Measurements from ENCODE around the gene CRB2. TPM values are rescaled to one million over a fixed set of nuclear protein-coding genes. Genes with fewer than 3 reads are reported as not detected.

Gene CRB2
- total RNA-seq, 1 experiment from 2014 or later = 3.6 TPM

DNA sequence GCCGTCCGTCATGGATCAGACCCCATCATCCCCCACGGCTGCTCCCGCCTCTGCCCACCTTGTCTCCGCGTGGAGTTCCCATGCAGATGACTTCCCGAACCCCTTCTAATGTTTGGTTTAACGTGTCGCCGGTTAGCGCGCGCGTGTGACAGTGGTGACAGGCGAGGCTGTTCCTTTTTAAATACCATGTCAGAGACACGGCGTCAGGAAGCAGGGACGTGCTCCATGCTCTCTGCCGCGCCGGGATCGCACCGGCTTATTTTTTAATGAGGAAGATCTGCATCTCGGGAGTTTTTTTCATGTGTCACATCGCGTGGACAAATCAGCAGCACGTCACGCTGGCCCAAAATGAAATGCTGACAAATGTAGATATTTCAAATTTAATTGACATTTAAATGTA lies 35.9 kb downstream of the CRB2 start:
- H3K27ac ChIP-seq (ENCODE audit: insufficient read length, low read depth, low read length) = no peak overlapping the region
- no peak overlapping the region for H3T11ph ChIP-seq (ENCODE audit: low read length)
- no peak overlapping the region for H3K14ac ChIP-seq (ENCODE audit: insufficient read depth, low read length)
- no peaks in the 10 kb centered on the region for H3K79me1 ChIP-seq (ENCODE audit: insufficient read depth, low read depth, low read length, poor library complexity, severe bottlenecking)
- Mint-ChIP-seq H3K9me3 (peaks cover 2 to 8% of the 10 kb centered on the region in 2 experiments; a peak in 3 of 5 replicates), H3K36me3 (ENCODE audit: insufficient read depth in 1 of 3, low read depth in 3 of 3) (no peaks in the 10 kb centered on the region; a peak in 1 of 7 replicates), H3K4me1 (peaks cover 13 to 33% of the 10 kb centered on the region in 2 experiments; a peak in 3 of 4 replicates), H3K27ac (no peak overlapping the region), H3K27me3 (ENCODE audit: low read depth) (peaks cover 11% of the 10 kb centered on the region), H3K4me3 (no peak overlapping the region)
- H2BK12ac ChIP-seq (ENCODE audit: insufficient read length, low read depth, low read length) = no peak overlapping the region
- no peak overlapping the region for H3K56ac ChIP-seq (ENCODE audit: insufficient read length, low read depth, low read length)
- H3K27me3 ChIP-seq (ENCODE audit: insufficient read depth, low read length) = no peaks in the 10 kb centered on the region
- WGBS (ENCODE audit: extremely low coverage, insufficient read length, low lambda C conversion rate) = no CpG with 5 or more reads among the region's 28 CpGs
- H3K18ac ChIP-seq (ENCODE audit: insufficient read length, low read depth, low read length) = no peak overlapping the region
- no peak overlapping the region for H4K5ac ChIP-seq (ENCODE audit: insufficient read length, low read depth, low read length)
- no peak overlapping the region for H4K8ac ChIP-seq (replicated peaks; ENCODE audit: insufficient read length, low read depth, low read length)
- no peak overlapping the region for H2BK15ac ChIP-seq (ENCODE audit: low read depth, low read length)
- H3K9ac ChIP-seq (ENCODE audit: extremely low read depth, insufficient read length, low read length) = no peak overlapping the region
- no peak overlapping the region for H4K91ac ChIP-seq (ENCODE audit: insufficient read length, low read depth, low read length)
- H3K4me2 ChIP-seq (ENCODE audit: insufficient read depth, insufficient read length, low read length) = no peak overlapping the region
- no peaks in the 10 kb centered on the region for H3K23me2 ChIP-seq (ENCODE audit: insufficient read length, low read depth, low read length, poor library complexity, severe bottlenecking)
- H3K4ac ChIP-seq (ENCODE audit: low read depth, low read length) = no peak overlapping the region
- TF ChIP-seq, protein P1, sequence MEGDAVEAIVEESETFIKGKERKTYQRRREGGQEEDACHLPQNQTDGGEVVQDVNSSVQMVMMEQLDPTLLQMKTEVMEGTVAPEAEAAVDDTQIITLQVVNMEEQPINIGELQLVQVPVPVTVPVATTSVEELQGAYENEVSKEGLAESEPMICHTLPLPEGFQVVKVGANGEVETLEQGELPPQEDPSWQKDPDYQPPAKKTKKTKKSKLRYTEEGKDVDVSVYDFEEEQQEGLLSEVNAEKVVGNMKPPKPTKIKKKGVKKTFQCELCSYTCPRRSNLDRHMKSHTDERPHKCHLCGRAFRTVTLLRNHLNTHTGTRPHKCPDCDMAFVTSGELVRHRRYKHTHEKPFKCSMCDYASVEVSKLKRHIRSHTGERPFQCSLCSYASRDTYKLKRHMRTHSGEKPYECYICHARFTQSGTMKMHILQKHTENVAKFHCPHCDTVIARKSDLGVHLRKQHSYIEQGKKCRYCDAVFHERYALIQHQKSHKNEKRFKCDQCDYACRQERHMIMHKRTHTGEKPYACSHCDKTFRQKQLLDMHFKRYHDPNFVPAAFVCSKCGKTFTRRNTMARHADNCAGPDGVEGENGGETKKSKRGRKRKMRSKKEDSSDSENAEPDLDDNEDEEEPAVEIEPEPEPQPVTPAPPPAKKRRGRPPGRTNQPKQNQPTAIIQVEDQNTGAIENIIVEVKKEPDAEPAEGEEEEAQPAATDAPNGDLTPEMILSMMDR (conservative IDR thresholded peaks at IDR 0.05) = no peak
- no peak overlapping the region for H2BK5ac ChIP-seq (ENCODE audit: insufficient read length, low read length)
- H2AK5ac ChIP-seq (ENCODE audit: insufficient read length, low read length) = no peak overlapping the region
- no peak overlapping the region for H2BK120ac ChIP-seq (ENCODE audit: low read depth, low read length, poor library complexity, severe bottlenecking)
- no peak overlapping the region for H2BK20ac ChIP-seq (ENCODE audit: low read depth, low read length, poor library complexity, severe bottlenecking)
- H3K9me3 ChIP-seq (ENCODE audit: control insufficient read depth, low read depth, low read length) = no peaks in the 10 kb centered on the region
- H3K79me2 ChIP-seq (ENCODE audit: insufficient read depth, low read length) = no peaks in the 10 kb centered on the region
- no peaks in the 10 kb centered on the region for H3K4me1 ChIP-seq (ENCODE audit: insufficient read depth, low read length)
- H3K23ac ChIP-seq (ENCODE audit: insufficient read length, low read depth, low read length) = no peak overlapping the region
- DNase-seq = no peak
- no peaks in the 10 kb centered on the region for H4K20me1 ChIP-seq (ENCODE audit: control insufficient read depth, insufficient read depth, insufficient read length)
- H2AFZ ChIP-seq (ENCODE audit: low read length) = no peak overlapping the region

Measured in H9 (cell line).